ENCODE data around the gene KRT34.
"Not testable (repeated sequence)": the region's sequence is repeated elsewhere in the genome, so short reads cannot be mapped to it uniquely, and the experiment has no call there.

Gene KRT34

DNA sequence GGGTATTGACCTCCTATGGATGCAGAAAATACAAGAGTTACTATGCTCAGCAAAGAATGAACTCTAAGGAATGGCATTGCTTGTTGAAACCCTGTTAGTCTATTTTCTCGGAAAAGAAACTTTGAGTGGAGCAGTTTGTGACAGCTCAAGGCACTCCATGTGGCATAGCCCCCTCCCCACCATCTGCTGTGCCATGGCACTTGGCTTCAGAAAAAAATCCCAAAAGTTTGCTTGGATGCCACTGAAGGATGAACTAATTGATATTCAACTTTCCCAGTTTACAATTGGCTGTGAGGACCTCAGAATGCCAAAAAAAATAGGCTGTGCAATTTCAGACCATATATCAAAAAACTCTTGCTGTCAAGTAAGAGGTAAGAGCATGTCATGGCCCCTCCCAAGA, 13.5 kb upstream of the KRT34 start:
- H3K4me3 ChIP-seq (ENCODE audit: low read depth, low read length) = no peak overlapping the region
- H3K4me1 ChIP-seq (ENCODE audit: control insufficient read depth, insufficient read depth, low read length) = peaks cover 4% of the 10 kb centered on the region; the same call in 1 of the 2 replicates
- no peak overlapping the region for H3K27ac ChIP-seq (ENCODE audit: extremely low read depth, low read depth, low read length)
- no peaks in the 10 kb centered on the region for H3K36me3 ChIP-seq (ENCODE audit: control insufficient read depth in 2 of 2, insufficient read depth in 1 of 2, low read length in 2 of 2)
- no peak for TF ChIP-seq ZSCAN23 (tag by site-specific recombination; IDR thresholded peaks at IDR 0.05)
- ChIA-PET POLR2A (no interaction called here), CTCF (interaction anchor here (0.7 kb wide), 1 partner anchor 73 kb away, joined by 3 read pairs; no protein-coding TSS in a partner anchor)
- no peaks in the 10 kb centered on the region for H3K9me3 ChIP-seq (ENCODE audit: control insufficient read depth, insufficient read depth, low read depth, low read length)

DNA sequence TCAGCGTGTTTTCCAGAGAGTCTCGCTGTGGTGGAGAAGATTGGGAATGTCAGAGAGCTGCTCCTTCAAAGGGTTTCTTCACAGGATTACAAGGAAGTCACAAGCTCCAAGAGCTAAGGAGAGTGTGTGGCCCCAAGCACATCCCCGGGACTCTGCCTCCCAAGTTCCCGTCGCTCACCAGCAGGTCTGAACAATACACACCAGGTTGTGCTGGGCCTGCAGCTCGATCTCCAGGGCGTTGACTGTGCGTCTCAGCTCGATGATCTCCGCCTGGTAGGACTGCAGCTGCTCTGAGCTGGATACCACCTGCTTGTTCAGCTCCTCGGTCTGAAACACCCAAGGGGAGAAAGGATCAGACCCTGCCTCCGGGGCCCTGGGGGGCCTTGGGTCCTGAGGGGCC, 12.9 kb upstream of the KRT34 start:
- H3K27ac ChIP-seq (ENCODE audit: extremely low read depth, low read depth, low read length); H3K4me3 ChIP-seq (ENCODE audit: low read depth, low read length); H3K36me3 ChIP-seq (ENCODE audit: control insufficient read depth in 2 of 2, insufficient read depth in 1 of 2, low read length in 2 of 2); POLR2A ChIA-PET; H3K9me3 ChIP-seq (ENCODE audit: control insufficient read depth, insufficient read depth, low read depth, low read length); H3K4me1 ChIP-seq (ENCODE audit: control insufficient read depth, insufficient read depth, low read length): not testable (repeated sequence)
- CTCF ChIA-PET = interaction anchor here (0.7 kb wide), 1 partner anchor 73 kb away, joined by 3 read pairs; no protein-coding TSS in a partner anchor

DNA sequence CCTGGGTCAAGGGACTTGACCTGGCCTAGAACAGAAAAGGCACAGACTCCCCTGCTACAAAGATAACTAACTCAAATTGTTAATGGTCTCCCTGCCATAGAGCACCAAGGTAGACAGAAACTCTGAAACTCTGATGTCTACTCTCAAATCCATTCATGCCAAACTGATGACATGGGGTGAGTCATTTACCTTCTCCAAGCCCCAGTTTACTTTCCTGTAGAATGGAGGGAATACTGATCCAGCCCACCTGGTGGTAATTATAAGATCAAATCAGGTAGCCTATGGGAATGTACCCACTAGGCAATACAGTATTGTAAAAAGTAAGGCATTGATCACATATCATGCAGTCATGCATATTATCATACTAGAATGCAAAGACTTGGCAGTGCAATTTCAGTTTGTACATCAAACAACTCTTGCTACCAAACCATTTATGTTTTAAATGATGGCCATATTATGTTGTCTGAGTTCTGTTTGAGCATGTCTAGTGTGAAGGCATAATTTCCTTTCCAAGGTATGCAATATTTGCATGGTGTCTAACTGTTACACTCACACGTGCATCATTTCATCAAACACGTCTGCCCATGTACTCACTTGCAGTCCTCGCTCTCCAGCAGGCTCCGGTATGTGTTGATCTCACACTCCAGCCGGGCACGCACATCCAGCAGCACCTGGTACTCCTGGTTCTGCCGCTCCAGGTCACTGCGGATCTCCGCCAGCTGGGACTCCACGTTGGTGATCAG, 12.3 kb upstream of the KRT34 start:
- Histone ChIP-seq H3K36me3 (ENCODE audit: control insufficient read depth in 2 of 2, insufficient read depth in 1 of 2, low read length in 2 of 2) (no peaks in the 10 kb centered on the region), H3K9me3 (ENCODE audit: control insufficient read depth, insufficient read depth, low read depth, low read length) (no peaks in the 10 kb centered on the region), H3K27ac (ENCODE audit: extremely low read depth, low read depth, low read length) (no peak overlapping the region), H3K4me3 (ENCODE audit: low read depth, low read length) (no peak overlapping the region), H3K4me1 (ENCODE audit: control insufficient read depth, insufficient read depth, low read length) (peaks cover 6% of the 10 kb centered on the region; the same call in 1 of the 2 replicates)
- ChIA-PET CTCF (no interaction called here), POLR2A (no interaction called here)
- TF ChIP-seq ZNF501 (tag by site-specific recombination; IDR thresholded peaks at IDR 0.05) = no peak
- no peak for TF ChIP-seq ZNF571 (tag by site-specific recombination; IDR thresholded peaks at IDR 0.05)
- TF ChIP-seq, protein P1, sequence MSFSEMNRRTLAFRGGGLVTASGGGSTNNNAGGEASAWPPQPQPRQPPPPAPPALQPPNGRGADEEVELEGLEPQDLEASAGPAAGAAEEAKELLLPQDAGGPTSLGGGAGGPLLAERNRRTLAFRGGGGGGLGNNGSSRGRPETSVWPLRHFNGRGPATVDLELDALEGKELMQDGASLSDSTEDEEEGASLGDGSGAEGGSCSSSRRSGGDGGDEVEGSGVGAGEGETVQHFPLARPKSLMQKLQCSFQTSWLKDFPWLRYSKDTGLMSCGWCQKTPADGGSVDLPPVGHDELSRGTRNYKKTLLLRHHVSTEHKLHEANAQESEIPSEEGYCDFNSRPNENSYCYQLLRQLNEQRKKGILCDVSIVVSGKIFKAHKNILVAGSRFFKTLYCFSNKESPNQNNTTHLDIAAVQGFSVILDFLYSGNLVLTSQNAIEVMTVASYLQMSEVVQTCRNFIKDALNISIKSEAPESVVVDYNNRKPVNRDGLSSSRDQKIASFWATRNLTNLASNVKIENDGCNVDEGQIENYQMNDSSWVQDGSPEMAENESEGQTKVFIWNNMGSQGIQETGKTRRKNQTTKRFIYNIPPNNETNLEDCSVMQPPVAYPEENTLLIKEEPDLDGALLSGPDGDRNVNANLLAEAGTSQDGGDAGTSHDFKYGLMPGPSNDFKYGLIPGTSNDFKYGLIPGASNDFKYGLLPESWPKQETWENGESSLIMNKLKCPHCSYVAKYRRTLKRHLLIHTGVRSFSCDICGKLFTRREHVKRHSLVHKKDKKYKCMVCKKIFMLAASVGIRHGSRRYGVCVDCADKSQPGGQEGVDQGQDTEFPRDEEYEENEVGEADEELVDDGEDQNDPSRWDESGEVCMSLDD (tag by site-specific recombination; IDR thresholded peaks at IDR 0.05) = no peak

DNA sequence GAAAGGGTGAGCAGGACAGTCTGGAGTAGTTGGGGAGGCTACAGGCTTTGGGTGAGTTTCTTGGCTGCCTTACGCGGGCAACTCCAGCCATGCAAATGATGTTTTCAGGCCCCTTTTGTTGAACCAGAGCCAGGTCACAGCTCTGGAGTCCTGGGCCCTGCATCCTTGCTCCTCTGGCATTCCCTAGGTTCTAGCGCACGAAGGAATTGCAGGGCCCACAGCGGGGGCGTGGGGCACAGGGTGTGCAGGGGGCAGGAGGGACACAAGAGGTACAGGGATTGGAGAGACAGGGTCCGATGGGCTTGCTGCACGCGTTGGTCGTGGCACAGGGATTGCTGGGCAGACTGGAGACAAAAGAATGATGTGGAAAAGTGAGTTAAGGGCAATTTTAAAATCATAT, 11.7 kb upstream of the KRT34 start:
- CTCF ChIA-PET = no interaction called here

DNA sequence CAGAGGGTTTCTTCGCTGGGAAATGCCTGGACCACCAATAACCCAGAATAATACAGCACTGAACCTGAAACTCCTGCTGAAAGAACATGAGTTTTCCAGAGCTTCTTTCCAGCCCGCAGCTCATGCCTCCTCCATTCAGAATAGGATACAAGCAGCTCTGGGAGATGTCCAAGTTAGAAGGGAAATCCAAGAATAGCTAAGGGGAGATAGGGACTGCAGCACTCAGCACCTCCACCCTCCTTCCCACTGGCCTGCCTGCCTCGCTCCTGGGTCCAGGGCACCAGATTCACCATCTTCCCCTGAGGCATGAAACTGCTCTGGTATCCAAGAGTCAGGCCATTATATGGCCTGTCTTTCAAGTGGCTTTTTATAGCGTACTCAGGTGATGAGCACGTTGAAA, 11.2 kb upstream of the KRT34 start:
- POLR2A ChIA-PET = no interaction called here
- no peak overlapping the region for H3K27ac ChIP-seq (ENCODE audit: extremely low read depth, low read depth, low read length)
- peaks cover 2% of the 10 kb centered on the region; the same call in 1 of the 2 replicates for H3K4me1 ChIP-seq (ENCODE audit: control insufficient read depth, insufficient read depth, low read length)
- TF ChIP-seq GFI1B (tag by site-specific recombination; IDR thresholded peaks at IDR 0.05) (no peak), ZNF223 (tag by site-specific recombination; IDR thresholded peaks at IDR 0.05) (no peak), ZNF610 (tag by site-specific recombination; IDR thresholded peaks at IDR 0.05; ENCODE audit: borderline replicate concordance) (no peak), ZNF785 (tag by site-specific recombination; IDR thresholded peaks at IDR 0.05) (no peak), SALL2 (tag by site-specific recombination; IDR thresholded peaks at IDR 0.05; ENCODE audit: borderline replicate concordance) (no peak), ZSCAN23 (tag by site-specific recombination; IDR thresholded peaks at IDR 0.05) (no peak), ZIC2 (tag by site-specific recombination; IDR thresholded peaks at IDR 0.05) (no peak), ZNF768 (tag by site-specific recombination; IDR thresholded peaks at IDR 0.05) (no peak), ZNF792 (tag by site-specific recombination; IDR thresholded peaks at IDR 0.05) (no peak), ZNF548 (tag by site-specific recombination; IDR thresholded peaks at IDR 0.05) (no peak), ZNF530 (tag by site-specific recombination; IDR thresholded peaks at IDR 0.05; ENCODE audit: low read depth) (no peak), ZFP37 (tag by site-specific recombination; IDR thresholded peaks at IDR 0.05) (no peak)
- TF ChIP-seq, protein P2, sequence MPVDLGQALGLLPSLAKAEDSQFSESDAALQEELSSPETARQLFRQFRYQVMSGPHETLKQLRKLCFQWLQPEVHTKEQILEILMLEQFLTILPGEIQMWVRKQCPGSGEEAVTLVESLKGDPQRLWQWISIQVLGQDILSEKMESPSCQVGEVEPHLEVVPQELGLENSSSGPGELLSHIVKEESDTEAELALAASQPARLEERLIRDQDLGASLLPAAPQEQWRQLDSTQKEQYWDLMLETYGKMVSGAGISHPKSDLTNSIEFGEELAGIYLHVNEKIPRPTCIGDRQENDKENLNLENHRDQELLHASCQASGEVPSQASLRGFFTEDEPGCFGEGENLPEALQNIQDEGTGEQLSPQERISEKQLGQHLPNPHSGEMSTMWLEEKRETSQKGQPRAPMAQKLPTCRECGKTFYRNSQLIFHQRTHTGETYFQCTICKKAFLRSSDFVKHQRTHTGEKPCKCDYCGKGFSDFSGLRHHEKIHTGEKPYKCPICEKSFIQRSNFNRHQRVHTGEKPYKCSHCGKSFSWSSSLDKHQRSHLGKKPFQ (tag by site-specific recombination; IDR thresholded peaks at IDR 0.05) = no peak
- TF ChIP-seq, protein P3, sequence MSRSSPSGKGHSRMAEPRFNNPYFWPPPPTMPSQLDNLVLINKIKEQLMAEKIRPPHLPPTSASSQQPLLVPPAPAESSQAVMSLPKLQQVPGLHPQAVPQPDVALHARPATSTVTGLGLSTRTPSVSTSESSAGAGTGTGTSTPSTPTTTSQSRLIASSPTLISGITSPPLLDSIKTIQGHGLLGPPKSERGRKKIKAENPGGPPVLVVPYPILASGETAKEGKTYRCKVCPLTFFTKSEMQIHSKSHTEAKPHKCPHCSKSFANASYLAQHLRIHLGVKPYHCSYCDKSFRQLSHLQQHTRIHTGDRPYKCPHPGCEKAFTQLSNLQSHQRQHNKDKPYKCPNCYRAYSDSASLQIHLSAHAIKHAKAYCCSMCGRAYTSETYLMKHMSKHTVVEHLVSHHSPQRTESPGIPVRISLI (tag by site-specific recombination; IDR thresholded peaks at IDR 0.05) = no peak
- no peaks in the 10 kb centered on the region for H3K9me3 ChIP-seq (ENCODE audit: control insufficient read depth, insufficient read depth, low read depth, low read length)
- H3K36me3 ChIP-seq (ENCODE audit: control insufficient read depth in 2 of 2, insufficient read depth in 1 of 2, low read length in 2 of 2) = no peaks in the 10 kb centered on the region
- CTCF ChIA-PET = no interaction called here
- H3K4me3 ChIP-seq (ENCODE audit: low read depth, low read length) = no peak overlapping the region

More for the DNA sequence above, 11.7 kb upstream of the KRT34 start:
- POLR2A ChIA-PET = no interaction called here
- TF ChIP-seq ZNF19 (tag by site-specific recombination; IDR thresholded peaks at IDR 0.05; ENCODE audit: low read depth) (no peak), ZNF112 (tag by site-specific recombination; IDR thresholded peaks at IDR 0.05) (no peak), GLI2 (tag by site-specific recombination; IDR thresholded peaks at IDR 0.05; ENCODE audit: borderline replicate concordance, low read depth) (no peak)
- Histone ChIP-seq H3K4me1 (ENCODE audit: control insufficient read depth, insufficient read depth, low read length) (peaks cover 2% of the 10 kb centered on the region; the same call in 1 of the 2 replicates), H3K27ac (ENCODE audit: extremely low read depth, low read depth, low read length) (no peak overlapping the region), H3K9me3 (ENCODE audit: control insufficient read depth, insufficient read depth, low read depth, low read length) (no peaks in the 10 kb centered on the region), H3K36me3 (ENCODE audit: control insufficient read depth in 2 of 2, insufficient read depth in 1 of 2, low read length in 2 of 2) (no peaks in the 10 kb centered on the region), H3K4me3 (ENCODE audit: low read depth, low read length) (no peak overlapping the region)

Measured in HEK293 (cell line).